ENCODE results near the gene RTN4R. TPM values are rescaled to one million over a fixed set of nuclear protein-coding genes. Genes with fewer than 3 reads are reported as not detected.

Gene RTN4R
- total and polyA plus RNA-seq, 9 of the 15 experiments (the other 6 are each of a cell fraction or from before 2014, with no cell fraction given) = 0.04 to 2.8 (median 1.4) TPM; not detected in 3

DNA sequence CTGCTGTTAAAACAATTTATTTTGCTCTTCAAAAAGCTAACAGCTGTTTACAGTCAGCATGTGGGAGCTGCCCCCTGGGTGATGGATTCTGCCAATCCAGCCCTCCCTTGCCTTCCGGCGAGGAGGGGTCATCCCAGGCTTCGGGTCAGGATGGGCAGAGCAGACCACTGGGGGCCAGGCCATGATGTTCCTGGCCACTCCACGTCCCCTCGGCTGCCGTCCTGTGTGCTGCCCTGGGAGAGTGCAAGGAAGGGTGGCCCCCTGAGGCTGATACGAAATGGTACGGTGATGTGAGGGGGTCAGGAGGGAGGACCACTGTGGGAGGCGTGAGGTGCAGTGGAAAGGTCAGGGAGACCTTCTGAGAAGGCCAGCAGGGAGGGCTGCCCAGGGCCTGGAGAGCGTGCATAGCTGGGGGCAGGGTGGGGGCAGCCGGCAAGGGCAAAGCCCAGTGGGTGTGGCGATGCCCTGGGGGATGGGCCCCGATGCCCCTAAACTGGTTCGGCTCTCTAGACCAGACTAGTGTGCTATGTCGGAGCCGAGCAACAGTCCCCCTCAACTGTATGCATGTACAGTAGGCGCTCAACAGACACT lies 41.3 kb downstream of the RTN4R start (continued):
- TF ChIP-seq TAF9B (IDR thresholded peaks at IDR 0.05; ENCODE audit: partially characterized antibody) = no peak
- TF ChIP-seq ZFPM2 (CRISPR knock-in tag; IDR thresholded peaks at IDR 0.05) = no peak
- peak; percentile 31; the same call in 1 of the 2 replicates for TF ChIP-seq ELK1 (CRISPR knock-in tag; IDR thresholded peaks at IDR 0.05)
- no peak for TF ChIP-seq ZNF175 (CRISPR knock-in tag; IDR thresholded peaks at IDR 0.05; ENCODE audit: low read depth)
- TF ChIP-seq, protein P1, sequence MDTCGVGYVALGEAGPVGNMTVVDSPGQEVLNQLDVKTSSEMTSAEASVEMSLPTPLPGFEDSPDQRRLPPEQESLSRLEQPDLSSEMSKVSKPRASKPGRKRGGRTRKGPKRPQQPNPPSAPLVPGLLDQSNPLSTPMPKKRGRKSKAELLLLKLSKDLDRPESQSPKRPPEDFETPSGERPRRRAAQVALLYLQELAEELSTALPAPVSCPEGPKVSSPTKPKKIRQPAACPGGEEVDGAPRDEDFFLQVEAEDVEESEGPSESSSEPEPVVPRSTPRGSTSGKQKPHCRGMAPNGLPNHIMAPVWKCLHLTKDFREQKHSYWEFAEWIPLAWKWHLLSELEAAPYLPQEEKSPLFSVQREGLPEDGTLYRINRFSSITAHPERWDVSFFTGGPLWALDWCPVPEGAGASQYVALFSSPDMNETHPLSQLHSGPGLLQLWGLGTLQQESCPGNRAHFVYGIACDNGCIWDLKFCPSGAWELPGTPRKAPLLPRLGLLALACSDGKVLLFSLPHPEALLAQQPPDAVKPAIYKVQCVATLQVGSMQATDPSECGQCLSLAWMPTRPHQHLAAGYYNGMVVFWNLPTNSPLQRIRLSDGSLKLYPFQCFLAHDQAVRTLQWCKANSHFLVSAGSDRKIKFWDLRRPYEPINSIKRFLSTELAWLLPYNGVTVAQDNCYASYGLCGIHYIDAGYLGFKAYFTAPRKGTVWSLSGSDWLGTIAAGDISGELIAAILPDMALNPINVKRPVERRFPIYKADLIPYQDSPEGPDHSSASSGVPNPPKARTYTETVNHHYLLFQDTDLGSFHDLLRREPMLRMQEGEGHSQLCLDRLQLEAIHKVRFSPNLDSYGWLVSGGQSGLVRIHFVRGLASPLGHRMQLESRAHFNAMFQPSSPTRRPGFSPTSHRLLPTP (IDR thresholded peaks at IDR 0.05; ENCODE audit: borderline replicate concordance, extremely low read depth, insufficient read length) = no peak
- TF ChIP-seq KLF6 (CRISPR knock-in tag; IDR thresholded peaks at IDR 0.05; ENCODE audit: borderline replicate concordance) = no peak
- no peak for TF ChIP-seq ATF2 (CRISPR knock-in tag; IDR thresholded peaks at IDR 0.05)
- TF ChIP-seq POLR2B (IDR thresholded peaks at IDR 0.05; ENCODE audit: low read depth, partially characterized antibody) = no peak
- TF ChIP-seq, protein P2, sequence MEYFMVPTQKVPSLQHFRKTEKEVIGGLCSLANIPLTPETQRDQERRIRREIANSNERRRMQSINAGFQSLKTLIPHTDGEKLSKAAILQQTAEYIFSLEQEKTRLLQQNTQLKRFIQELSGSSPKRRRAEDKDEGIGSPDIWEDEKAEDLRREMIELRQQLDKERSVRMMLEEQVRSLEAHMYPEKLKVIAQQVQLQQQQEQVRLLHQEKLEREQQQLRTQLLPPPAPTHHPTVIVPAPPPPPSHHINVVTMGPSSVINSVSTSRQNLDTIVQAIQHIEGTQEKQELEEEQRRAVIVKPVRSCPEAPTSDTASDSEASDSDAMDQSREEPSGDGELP (CRISPR knock-in tag; IDR thresholded peaks at IDR 0.05; ENCODE audit: borderline replicate concordance) = no peak
- 0 out of 2 replicates have a peak, but pooled peaks have one; percentile 8 for TF ChIP-seq STAG1 (CRISPR knock-in tag; IDR thresholded peaks at IDR 0.05; ENCODE audit: borderline replicate concordance)
- TF ChIP-seq TRIM28 (IDR thresholded peaks at IDR 0.05) = no peak
- TF ChIP-seq ZNF512 (tag; IDR thresholded peaks at IDR 0.05) = no peak
- 0 out of 2 replicates have a peak, but pooled peaks have one; percentile 30 for TF ChIP-seq ZC3H4 (CRISPR knock-in tag; IDR thresholded peaks at IDR 0.05; ENCODE audit: borderline replicate concordance)
- no peak for TF ChIP-seq ZNF253 (CRISPR knock-in tag; conservative IDR thresholded peaks at IDR 0.05)
- TF ChIP-seq CREB1 (IDR thresholded peaks at IDR 0.05) = no peak
- TF ChIP-seq CREB1 (CRISPR knock-in tag; IDR thresholded peaks at IDR 0.05) = no peak
- TF ChIP-seq MTA1 (IDR thresholded peaks at IDR 0.05; ENCODE audit: borderline replicate concordance) = no peak
- TF ChIP-seq SREBF1 (IDR thresholded peaks at IDR 0.05; ENCODE audit: borderline replicate concordance, low read depth, low read length) = no peak
- TF ChIP-seq HLTF (IDR thresholded peaks at IDR 0.05) = no peak
- TF ChIP-seq ATF1 (CRISPR knock-in tag; IDR thresholded peaks at IDR 0.05) = no peak
- no peak for TF ChIP-seq ATF1 (tag; IDR thresholded peaks at IDR 0.05)
- TF ChIP-seq SAFB (IDR thresholded peaks at IDR 0.05; ENCODE audit: borderline replicate concordance, low read depth, low read length) = no peak
- TF ChIP-seq E2F3 (CRISPR knock-in tag; IDR thresholded peaks at IDR 0.05) = no peak

All from K562 (cell line).